HL-60 (cell line): ENCODE results near the gene LUZP2.

ENCODE experiments used
- DNase-seq, 2 experiments: peaks; one replicate each; pipeline ENCODE4 v3.0.0-alpha.2; 2010 to 2020; ENCODE audit warnings: low read depth in 1 of 2, low spot score in 1 of 2
- H3K27ac ChIP-seq: fragments of 250-450 bp; sonication (Bioruptor Pico); replicated peaks from 2 replicates; pipeline ENCODE4 v1.5.1; 2020; ENCODE audit warnings: mild to moderate bottlenecking, moderate library complexity
- H3K27me3 ChIP-seq: fragments of 250-450 bp; sonication (Bioruptor Pico); 2 replicates; pipeline ENCODE4 v1.5.1; 2021; ENCODE audit warnings: mild to moderate bottlenecking, moderate library complexity; ENCODE audit not compliant: insufficient read depth, poor library complexity, severe bottlenecking
- H3K4me3 ChIP-seq: replicated peaks from 2 replicates; pipeline ENCODE4 v1.5.1; 2011; ENCODE audit warnings: mild to moderate bottlenecking, control low read depth, low read length; ENCODE audit not compliant: insufficient read depth
- CTCF ChIP-seq: IDR thresholded peaks from one replicate; pipeline ENCODE4 v1.5.1; 2011; ENCODE audit warnings: low read length, control low read depth, inconsistent platforms; ENCODE audit not compliant: insufficient read depth
- GABPA ChIP-seq: IDR thresholded peaks from 2 replicates; pipeline ENCODE4 v1.6.1; 2012; ENCODE audit warnings: low read depth
- POLR2AphosphoS5 ChIP-seq: IDR thresholded peaks from 2 replicates; pipeline ENCODE4 v1.6.1; 2012; ENCODE audit warnings: low read depth
- REST ChIP-seq: IDR thresholded peaks from 2 replicates; pipeline ENCODE4 v1.6.1; 2012; ENCODE audit warnings: low read depth; ENCODE audit not compliant: insufficient replicate concordance
- SPI1 ChIP-seq: IDR thresholded peaks from 2 replicates; pipeline ENCODE4 v1.6.1; 2012; ENCODE audit warnings: low read depth, mild to moderate bottlenecking, borderline replicate concordance
- long read RNA-seq: library from polyadenylated mRNA; unstranded; transcript quantifications from one replicate; pipeline ENCODE4 v2.0.0, GENCODE V29; 2020

The LUZP2 gene
- long read RNA-seq, partial matches to known transcripts = 0 of 1 reads
- long read RNA-seq, other reads (novel, unspliced or antisense) = 1 of 1 reads

GRCh38 chr11:24496736-24497725 lies at the start of gene LUZP2:
LUZP2 (plus strand) TSS chr11:24497053.
- Histone ChIP-seq H3K4me3 (no peak within 1 kb of the TSS), H3K27ac (no peak within 1 kb of the TSS), H3K27me3 (peaks cover 8% of the 10 kb centered on the region)
- no peak for DNase-seq
- TF ChIP-seq POLR2AphosphoS5 (no peak), REST (no peak), CTCF (no peak), SPI1 (no peak), GABPA (no peak)

GRCh38 chr11:24453129-24453718 lies 43.6 kb upstream of the LUZP2 start:
- Histone ChIP-seq H3K27ac (no peak overlapping the region), H3K27me3 (no peaks in the 10 kb centered on the region), H3K4me3 (no peak overlapping the region)
- no peak for TF ChIP-seq POLR2AphosphoS5
- TF ChIP-seq SPI1 = no peak
- no peak for TF ChIP-seq GABPA
- no peak for TF ChIP-seq CTCF
- TF ChIP-seq REST = no peak
- no peak for DNase-seq

GRCh38 chr11:24457985-24458384 lies 38.9 kb upstream of the LUZP2 start:
- Histone ChIP-seq H3K4me3 (no peak overlapping the region), H3K27ac (no peak overlapping the region), H3K27me3 (no peaks in the 10 kb centered on the region)
- no peak for DNase-seq
- TF ChIP-seq REST = no peak
- no peak for TF ChIP-seq CTCF
- TF ChIP-seq POLR2AphosphoS5 = no peak
- TF ChIP-seq SPI1 = no peak
- no peak for TF ChIP-seq GABPA
